Occipital lobe (tissue), 2 donors: ENCODE measurements around the gene ZNF580. TPM values are rescaled to one million over a fixed set of nuclear protein-coding genes. Genes with fewer than 3 reads are reported as not detected.
A peak's percentile ranks its signal among the peaks of the same experiment; 100 is the strongest.

Source experiments
- DNase-seq: peaks from one replicate; lab custom pipeline; 2025; lab: John Stamatoyannopoulos, UW
- total RNA-seq: library from RNA; depleted of rRNA; stranded (reverse); fragments of >200 nt; gene quantifications from one replicate; pipeline ENCODE4 v1.2.3, GENCODE V29; 2014

ZNF580 gene
- total RNA-seq, 1 donor from 2014 or later: 4.8 TPM

- DNase-seq: no peak
These were observed 17.7 kb upstream of the ZNF580 start for GRCh38 chr19:55623130-55623529.

GRCh38 chr19:55623561-55623960 is 17.2 kb upstream of the ZNF580 start:
- DNase-seq: no peak

GRCh38 chr19:55624109-55625003 is 16.4 kb upstream of the ZNF580 start, which contains the start of gene ZNF784:
ZNF784 (minus strand) TSS chr19:55624566; CDS start chr19:55624561, 5 bp downstream.
- DNase-seq: peak; percentile 91

GRCh38 chr19:55625004-55625326 is 15.8 kb upstream of the ZNF580 start:
- no peak for DNase-seq

- no peak for DNase-seq
These were observed 14.5 kb upstream of the ZNF580 start for GRCh38 chr19:55626350-55626749.

- peak; percentile 50 for DNase-seq
These were observed 8.4 kb upstream of the ZNF580 start for GRCh38 chr19:55632463-55632834.

- DNase-seq: no peak
These were observed 6.9 kb upstream of the ZNF580 start for GRCh38 chr19:55633861-55634260.

GRCh38 chr19:55635334-55635717 is 5.5 kb upstream of the ZNF580 start:
- DNase-seq: no peak

GRCh38 chr19:55635856-55636440 is 4.9 kb upstream of the ZNF580 start:
- DNase-seq: no peak

- no peak for DNase-seq
These were observed 4.1 kb upstream of the ZNF580 start for GRCh38 chr19:55636723-55637122.

GRCh38 chr19:55637534-55637933 is 3.3 kb upstream of the ZNF580 start:
- no peak for DNase-seq

- DNase-seq: no peak
These were observed 1.9 kb upstream of the ZNF580 start for GRCh38 chr19:55638864-55639359.

- DNase-seq: no peak
These were observed 692 bp upstream of the ZNF580 start for GRCh38 chr19:55640043-55640576.

- no peak for DNase-seq
These were observed 787 bp downstream of the ZNF580 start for GRCh38 chr19:55641426-55642152.

- DNase-seq: no peak
These were observed 1.6 kb downstream of the ZNF580 start for GRCh38 chr19:55642153-55643002.

- DNase-seq: peak; percentile 47
These were observed 2.4 kb downstream of the ZNF580 start, which contains the start of gene ZNF581 for GRCh38 chr19:55643003-55643886. ZNF581 (plus strand) TSS chr19:55643649; CDS start chr19:55644572, 923 bp downstream.

- DNase-seq: no peak
These were observed 3.0 kb downstream of the ZNF580 start for GRCh38 chr19:55643887-55644176.

GRCh38 chr19:55644191-55644833 is 3.5 kb downstream of the ZNF580 start:
- DNase-seq: no peak

- DNase-seq: no peak
These were observed 4.2 kb downstream of the ZNF580 start for GRCh38 chr19:55644842-55645511.
